Measurements from ENCODE around the gene RPTOR.
"Not testable (repeated sequence)": the region's sequence is repeated elsewhere in the genome, so short reads cannot be mapped to it uniquely, and the experiment has no call there.

Gene RPTOR

GRCh38 chr17:80803451-80804428, 259.1 kb downstream of the RPTOR start:
- no peak for DNase-seq

- DNase-seq: no peak
Observed at GRCh38 chr17:80804466-80804865, 259.8 kb downstream of the RPTOR start.

GRCh38 chr17:80805032-80805751, 260.6 kb downstream of the RPTOR start:
- no peak for DNase-seq

- no peak for DNase-seq
Observed at GRCh38 chr17:80807014-80807413, 262.4 kb downstream of the RPTOR start.

- no peak for DNase-seq
Observed at GRCh38 chr17:80807882-80808281, 263.2 kb downstream of the RPTOR start.

- no peak for DNase-seq
Observed at GRCh38 chr17:80811181-80812105, 266.8 kb downstream of the RPTOR start.

- no peak for DNase-seq
Observed at GRCh38 chr17:80812362-80813088, 267.9 kb downstream of the RPTOR start.

GRCh38 chr17:80813318-80813717, 268.7 kb downstream of the RPTOR start:
- DNase-seq: no peak

- DNase-seq: no peak
Observed at GRCh38 chr17:80814491-80814890, 269.9 kb downstream of the RPTOR start.

GRCh38 chr17:80815151-80815681, 270.6 kb downstream of the RPTOR start:
- DNase-seq: no peak

- not testable (repeated sequence) for DNase-seq
Observed at GRCh38 chr17:80815718-80816117, 271.1 kb downstream of the RPTOR start.

- no peak for DNase-seq
Observed at GRCh38 chr17:80816241-80817103, 271.8 kb downstream of the RPTOR start.

- no peak for DNase-seq
Observed at GRCh38 chr17:80817321-80817845, 272.7 kb downstream of the RPTOR start.

- no peak for DNase-seq
Observed at GRCh38 chr17:80817861-80818260, 273.2 kb downstream of the RPTOR start.

- no peak for DNase-seq
Observed at GRCh38 chr17:80818871-80819270, 274.2 kb downstream of the RPTOR start.

GRCh38 chr17:80819422-80820164, 275.0 kb downstream of the RPTOR start:
- peak; percentile 80 for DNase-seq

- no peak for DNase-seq
Observed at GRCh38 chr17:80820331-80820730, 275.7 kb downstream of the RPTOR start.

- no peak for DNase-seq
Observed at GRCh38 chr17:80821546-80821945, 276.9 kb downstream of the RPTOR start.

GRCh38 chr17:80822021-80822699, 277.5 kb downstream of the RPTOR start:
- no peak for DNase-seq
